ENCODE measurements around the gene SEPSECS.

SEPSECS gene

GRCh38 chr4:25182937-25183336 is 22.7 kb upstream of the SEPSECS start:
- ChIA-PET POLR2A (ENCODE audit: low non-redundant PET) (no interaction called here), CTCF (no interaction called here)
- no peak overlapping the region for H3K27ac ChIP-seq
- DNase-seq (ENCODE audit: low spot score): no peak
- TF ChIP-seq CTCF (conservative IDR thresholded peaks at IDR 0.05; ENCODE audit: low read depth): no peak

- no peak overlapping the region for H3K27ac ChIP-seq
- CTCF ChIA-PET: no interaction called here
- TF ChIP-seq CTCF (conservative IDR thresholded peaks at IDR 0.05; ENCODE audit: low read depth): peak; percentile 28
- peak; percentile 28 for DNase-seq (ENCODE audit: low spot score)
- POLR2A ChIA-PET (ENCODE audit: low non-redundant PET): no interaction called here
Observed at GRCh38 chr4:25180524-25181131, 20.4 kb upstream of the SEPSECS start.

GRCh38 chr4:25178838-25179261 is 18.6 kb upstream of the SEPSECS start:
- CTCF ChIA-PET: no interaction called here
- DNase-seq (ENCODE audit: low spot score): no peak
- POLR2A ChIA-PET (ENCODE audit: low non-redundant PET): no interaction called here
- TF ChIP-seq CTCF (conservative IDR thresholded peaks at IDR 0.05; ENCODE audit: low read depth): no peak
- H3K27ac ChIP-seq: no peak overlapping the region

- POLR2A ChIA-PET (ENCODE audit: low non-redundant PET): no interaction called here
- no peak for DNase-seq (ENCODE audit: low spot score)
- CTCF ChIA-PET: interaction anchor here (0.6 to 0.7 kb wide), 3 partner anchors 113 to 190 kb away, joined by 3 to 5 read pairs (median 3); partner anchors contain the start of gene ZCCHC4
- TF ChIP-seq CTCF (conservative IDR thresholded peaks at IDR 0.05; ENCODE audit: low read depth): no peak
- H3K27ac ChIP-seq: no peak overlapping the region
Observed at GRCh38 chr4:25177147-25177546, 16.9 kb upstream of the SEPSECS start.

- peak; percentile 36 for DNase-seq (ENCODE audit: low spot score)
- no peak for TF ChIP-seq CTCF (conservative IDR thresholded peaks at IDR 0.05; ENCODE audit: low read depth)
- CTCF ChIA-PET: no interaction called here
- POLR2A ChIA-PET (ENCODE audit: low non-redundant PET): no interaction called here
- H3K27ac ChIP-seq: peak overlapping the region; percentile 78
Observed at GRCh38 chr4:25174674-25175073, 14.4 kb upstream of the SEPSECS start.

- H3K27ac ChIP-seq: peak overlapping the region; percentile 34; the same call in 1 of the 2 replicates
- TF ChIP-seq CTCF (conservative IDR thresholded peaks at IDR 0.05; ENCODE audit: low read depth): no peak
- peak; percentile 93 for DNase-seq (ENCODE audit: low spot score)
- CTCF ChIA-PET: interaction anchor here (0.6 kb wide), 1 partner anchor 28 kb away, joined by 3 read pairs; no protein-coding TSS in a partner anchor
- POLR2A ChIA-PET (ENCODE audit: low non-redundant PET): interaction anchor here (0.7 kb wide), 1 partner anchor 141 kb away, joined by 3 read pairs; no protein-coding TSS in a partner anchor
Observed at GRCh38 chr4:25172961-25173915, 13.0 kb upstream of the SEPSECS start.

All from RWPE1 (cell line).